ENCODE measurements around the gene MTHFD1.

Gene MTHFD1

DNA sequence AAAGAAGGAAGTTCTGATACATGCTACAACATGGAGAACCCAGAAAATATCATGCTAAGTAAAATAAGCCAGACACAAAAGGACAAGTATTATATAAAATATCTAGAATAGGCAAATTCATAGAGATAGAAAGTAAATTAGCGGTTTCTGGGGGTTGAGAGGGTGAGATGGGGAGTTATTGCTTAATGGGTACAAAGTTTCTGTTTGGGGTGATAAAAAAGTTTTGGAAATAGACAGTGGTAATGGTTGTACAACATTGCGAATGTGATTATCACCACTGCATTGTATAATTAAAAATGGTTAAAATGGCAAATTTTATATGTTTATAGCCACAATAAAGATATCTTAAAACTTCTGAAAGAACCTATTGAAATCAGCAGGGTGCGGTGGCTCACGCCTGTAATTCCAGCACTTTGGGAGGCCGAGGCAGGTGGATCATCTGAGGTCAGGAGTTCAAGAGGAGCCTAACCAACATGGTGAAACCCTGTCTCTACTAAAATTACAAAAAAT, 100.5 kb downstream of the MTHFD1 start:
- in situ Hi-C loops (cut with MboI; ENCODE audit: low sequenced_read_pairs): no loop called here

DNA sequence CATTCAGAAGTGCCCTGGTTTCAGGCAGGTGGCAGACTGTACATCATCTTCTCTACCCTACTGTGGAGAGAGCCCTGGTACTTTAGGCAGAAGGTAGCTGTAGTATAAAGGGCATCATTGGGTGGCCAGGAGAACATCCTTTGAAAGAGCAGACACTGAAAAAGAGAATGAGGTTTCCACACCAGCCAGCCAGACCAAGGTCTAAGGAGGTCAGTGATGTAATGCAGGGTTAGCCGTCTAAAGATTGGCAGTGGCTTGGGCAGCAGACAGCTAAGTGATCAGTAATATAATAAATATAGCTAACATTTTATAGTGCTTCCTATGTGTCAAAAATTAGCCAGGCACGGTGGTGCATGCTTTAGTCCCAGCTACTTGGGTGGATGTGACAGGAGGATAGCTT, 103.5 kb downstream of the MTHFD1 start:
- in situ Hi-C loops (cut with MboI; ENCODE audit: low sequenced_read_pairs): no loop called here

DNA sequence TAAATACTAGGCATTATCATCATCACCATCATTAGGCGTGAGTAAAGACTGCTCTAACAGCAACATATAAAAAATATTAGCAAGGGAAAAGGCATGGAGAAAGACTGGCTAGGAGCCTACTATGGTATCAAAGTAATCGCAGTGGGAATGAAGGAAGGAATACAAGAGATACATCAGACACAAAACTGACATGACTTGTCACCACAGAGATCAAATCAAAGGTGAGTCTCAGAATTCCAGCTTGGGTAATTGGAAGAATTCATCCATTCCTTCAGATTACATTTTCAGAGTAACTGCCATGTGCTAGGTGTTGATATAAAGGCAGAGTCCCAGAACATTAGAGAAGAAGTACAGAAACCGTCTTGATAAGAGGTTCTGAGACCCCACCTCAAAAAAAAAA, 105.3 kb downstream of the MTHFD1 start:
- in situ Hi-C loops (cut with MboI; ENCODE audit: low sequenced_read_pairs): no loop called here

DNA sequence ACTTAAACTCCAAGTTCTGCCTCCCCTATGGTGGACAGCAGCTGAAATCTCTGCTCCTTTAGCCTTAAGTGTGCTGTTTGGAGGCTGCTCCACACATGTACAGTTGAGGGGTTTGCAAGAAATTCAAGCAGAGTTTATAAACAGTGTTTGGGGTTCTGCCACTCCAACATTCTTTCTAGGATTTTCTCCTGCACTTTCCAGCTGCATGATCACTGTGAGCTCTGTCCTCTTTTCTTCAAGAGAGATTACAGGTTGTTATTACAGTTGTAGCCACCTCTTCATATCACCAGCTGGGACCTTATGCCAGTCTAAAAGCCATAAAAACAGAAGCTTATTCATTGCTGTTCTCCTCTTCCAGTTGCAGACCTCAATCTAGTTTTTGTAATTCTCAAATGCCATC, 107.1 kb downstream of the MTHFD1 start:
- in situ Hi-C loops (cut with MboI; ENCODE audit: low sequenced_read_pairs): no loop called here

DNA sequence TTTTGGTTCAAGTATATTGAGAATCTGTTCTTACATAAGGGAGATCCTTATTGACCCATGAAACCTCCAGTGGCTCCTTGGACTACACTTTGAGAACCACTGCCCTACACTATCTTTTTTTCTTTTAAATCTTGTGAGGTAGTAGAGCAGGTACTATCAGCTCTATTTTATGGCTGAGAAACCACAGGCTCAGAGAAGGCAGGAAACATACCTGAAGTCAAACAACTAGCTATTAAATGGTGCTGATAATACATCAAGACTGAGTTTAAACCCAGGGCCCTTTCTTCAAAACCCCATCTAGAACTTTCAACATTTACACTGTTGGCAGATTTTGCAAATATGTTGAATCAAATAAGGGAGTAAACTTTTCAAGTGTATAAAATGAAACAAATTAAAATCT, 108.6 kb downstream of the MTHFD1 start:
- in situ Hi-C loops (cut with MboI; ENCODE audit: low sequenced_read_pairs): no loop called here

DNA sequence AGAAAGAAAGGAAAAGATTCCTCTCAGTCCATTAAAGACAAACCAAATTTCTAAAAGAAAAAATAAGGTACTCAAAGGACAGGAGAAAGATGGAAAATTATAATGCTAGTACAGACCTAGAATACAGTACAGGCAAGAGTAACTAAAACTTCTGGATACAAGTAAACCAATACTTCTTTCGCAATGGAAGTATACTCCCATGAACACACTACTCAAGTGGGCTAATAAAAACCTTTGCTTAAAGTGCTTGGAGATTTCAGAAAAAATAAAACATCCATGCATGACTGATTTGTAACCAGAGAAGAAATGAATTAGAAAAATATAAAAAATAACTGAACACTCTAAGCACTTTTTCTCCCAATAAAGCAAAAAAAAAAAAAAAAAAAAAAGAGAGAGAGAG, 111.9 kb downstream of the MTHFD1 start:
- in situ Hi-C loops (cut with MboI; ENCODE audit: low sequenced_read_pairs): no loop called here

DNA sequence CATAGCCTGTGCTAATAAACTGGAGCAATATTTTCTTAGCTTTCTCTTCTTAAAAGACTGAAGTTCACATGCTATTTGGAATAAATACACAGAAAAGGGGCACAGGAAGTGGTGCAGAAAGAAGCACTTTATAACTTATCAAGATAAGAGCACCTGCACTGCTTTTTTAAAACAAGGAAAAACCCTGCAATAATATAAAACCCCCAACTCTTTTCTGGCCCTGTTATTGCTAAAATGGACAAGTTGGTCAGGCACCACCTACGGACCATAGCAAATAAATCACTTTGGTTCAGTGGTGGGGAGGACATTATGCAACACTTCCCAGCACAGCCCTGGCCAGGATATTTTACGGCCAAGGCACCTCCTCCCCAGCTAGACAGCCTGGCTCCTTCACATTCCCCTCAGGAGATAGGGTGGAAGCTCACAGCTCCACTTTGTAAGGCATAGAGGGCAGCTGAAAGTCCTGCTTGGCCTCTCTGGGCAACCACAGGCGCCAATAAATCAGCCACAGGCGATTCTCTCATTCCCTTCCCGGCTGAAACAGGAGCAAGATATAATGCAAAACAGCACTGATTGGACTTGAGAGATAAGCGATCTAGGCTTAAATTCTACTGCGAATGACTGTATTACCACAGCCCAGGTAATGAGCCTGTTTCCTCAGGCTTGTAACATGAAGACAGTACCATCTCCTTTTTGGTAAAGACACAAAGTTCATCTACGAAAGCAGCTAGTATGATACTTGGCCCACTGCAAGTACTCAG, 113.4 kb downstream of the MTHFD1 start:
- in situ Hi-C loops (cut with MboI; ENCODE audit: low sequenced_read_pairs): no loop called here

DNA sequence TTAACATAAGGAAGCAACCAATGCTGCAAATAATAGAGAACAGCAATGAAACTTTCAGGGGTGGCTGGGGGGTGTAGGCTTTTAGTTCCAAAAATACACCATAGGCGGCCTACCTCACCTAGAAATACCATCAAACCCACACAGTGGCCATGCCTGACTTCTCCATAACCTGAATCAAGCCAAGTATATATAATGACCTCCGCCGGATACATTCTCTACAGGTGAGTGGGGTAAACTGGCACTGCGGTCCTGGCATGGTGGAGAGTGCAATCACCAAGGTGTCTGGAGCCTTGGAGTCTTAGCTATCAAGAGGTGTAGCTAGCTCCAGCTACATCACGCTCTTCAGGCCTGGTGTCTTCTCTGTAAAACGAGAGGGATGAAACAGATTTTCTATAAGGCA, 114.3 kb downstream of the MTHFD1 start:
- in situ Hi-C loops (cut with MboI; ENCODE audit: low sequenced_read_pairs): no loop called here

DNA sequence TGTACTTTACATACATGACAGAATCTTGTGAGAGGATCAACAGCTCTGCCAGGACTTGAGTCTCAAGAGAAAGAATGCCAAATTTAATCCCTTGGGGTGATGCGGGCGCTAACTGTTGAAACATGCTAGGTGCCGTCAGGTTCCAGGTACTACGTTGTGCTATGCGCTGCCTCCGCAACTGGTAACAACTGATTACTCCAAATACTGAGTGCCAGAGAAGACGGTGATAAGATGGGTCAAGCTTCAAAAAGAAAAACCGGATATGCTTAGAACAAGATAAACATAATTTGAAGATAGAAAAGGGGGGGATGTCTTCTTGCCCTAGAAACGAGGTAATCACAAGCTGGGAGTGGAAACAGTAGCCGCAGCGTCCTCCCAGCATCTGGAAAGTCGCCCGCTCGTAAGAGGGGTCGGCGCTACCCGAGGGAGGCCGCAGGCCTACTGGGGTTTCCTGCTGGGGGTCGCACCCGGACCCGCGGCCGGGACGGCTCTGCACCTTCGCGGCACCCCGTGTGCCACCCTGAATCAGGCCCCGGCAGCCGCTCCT, 114.8 kb downstream of the MTHFD1 start:
- in situ Hi-C loops (cut with MboI; ENCODE audit: low sequenced_read_pairs): no loop called here

DNA sequence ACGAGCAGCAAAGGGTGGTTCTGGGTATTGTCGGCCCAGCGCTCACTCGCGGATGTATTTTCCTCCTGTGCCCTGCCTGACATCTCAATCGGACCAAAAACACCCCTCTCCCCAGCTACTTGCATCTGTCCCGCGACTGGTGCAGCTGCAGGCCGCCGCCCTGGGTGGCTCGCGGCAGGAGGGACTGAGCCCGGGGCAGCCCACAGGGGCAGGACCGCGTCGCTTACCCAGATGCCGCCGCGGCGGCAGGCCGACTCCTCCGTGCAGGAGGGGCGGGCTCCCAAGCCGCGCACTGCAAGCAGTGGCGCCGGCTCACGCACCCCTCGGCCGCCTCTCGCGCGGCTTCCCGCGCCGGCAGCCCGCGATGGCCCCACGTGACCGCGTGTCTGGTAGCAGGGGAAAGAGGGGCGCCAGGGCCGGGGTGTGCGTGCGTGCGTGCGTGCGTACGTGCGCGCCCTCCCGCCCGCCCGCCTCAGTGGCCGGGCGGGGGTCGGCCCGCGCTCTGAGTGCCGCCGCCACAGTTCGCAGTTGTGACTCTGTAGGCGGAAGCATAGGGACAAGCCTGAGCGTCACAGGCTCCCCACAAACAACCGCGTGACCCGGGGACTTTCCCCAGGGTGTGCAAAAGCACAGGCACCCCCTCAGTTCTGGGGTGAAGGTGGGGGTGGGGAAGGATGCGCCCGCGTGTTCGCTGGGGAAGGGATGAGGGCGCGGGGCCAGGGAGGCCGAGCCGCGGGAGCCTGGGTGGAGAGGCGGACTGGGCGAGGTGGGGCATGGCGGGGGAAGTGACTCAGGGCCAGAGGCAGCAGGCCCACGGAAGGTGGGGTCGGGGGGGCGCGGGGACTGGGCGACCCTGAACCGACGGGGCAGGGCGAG, 115.5 kb downstream of the MTHFD1 start, which contains the start of gene ZBTB25:
ZBTB25 (minus strand) TSS at position 405 of the 876 bp plus-strand sequence. CDS start 13,305 bp downstream, outside the sequence.
- in situ Hi-C loops (cut with MboI; ENCODE audit: low sequenced_read_pairs): no loop called here

DNA sequence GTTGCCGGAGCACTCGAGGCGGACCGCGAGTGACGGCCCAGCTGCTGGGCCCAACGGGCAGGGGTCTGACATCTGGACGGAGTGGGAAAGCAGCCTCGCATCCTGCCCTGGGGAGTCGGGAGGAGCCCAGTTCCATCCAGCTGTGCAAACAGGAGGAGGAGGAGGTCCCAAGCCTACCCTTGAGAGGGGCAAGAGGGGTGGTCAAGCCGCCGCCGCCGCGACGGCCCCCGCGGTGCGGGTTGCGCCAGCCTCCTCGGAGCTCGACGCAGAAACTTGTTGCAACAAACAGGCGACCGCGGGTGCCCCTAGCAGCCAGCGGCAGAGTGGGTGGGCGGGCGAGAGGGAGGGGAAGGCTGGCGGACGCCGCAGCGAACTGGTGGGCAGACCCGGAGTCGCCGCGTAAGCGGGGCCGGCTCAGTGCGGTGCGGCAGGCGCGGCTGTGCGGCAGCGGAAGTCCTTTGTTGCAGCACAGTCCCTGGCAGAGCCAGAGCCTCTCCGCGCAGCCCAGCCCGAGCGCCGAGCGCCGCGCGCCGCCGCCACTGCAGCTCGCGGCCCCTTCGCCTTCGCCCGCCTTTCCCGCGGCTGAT, 116.2 kb downstream of the MTHFD1 start, which contains the start of gene ZBTB1:
ZBTB1 (plus strand) TSS at position 461 of the 587 bp plus-strand sequence. CDS start 16,735 bp downstream, outside the sequence.
- in situ Hi-C loops (cut with MboI; ENCODE audit: low sequenced_read_pairs): no loop called here

DNA sequence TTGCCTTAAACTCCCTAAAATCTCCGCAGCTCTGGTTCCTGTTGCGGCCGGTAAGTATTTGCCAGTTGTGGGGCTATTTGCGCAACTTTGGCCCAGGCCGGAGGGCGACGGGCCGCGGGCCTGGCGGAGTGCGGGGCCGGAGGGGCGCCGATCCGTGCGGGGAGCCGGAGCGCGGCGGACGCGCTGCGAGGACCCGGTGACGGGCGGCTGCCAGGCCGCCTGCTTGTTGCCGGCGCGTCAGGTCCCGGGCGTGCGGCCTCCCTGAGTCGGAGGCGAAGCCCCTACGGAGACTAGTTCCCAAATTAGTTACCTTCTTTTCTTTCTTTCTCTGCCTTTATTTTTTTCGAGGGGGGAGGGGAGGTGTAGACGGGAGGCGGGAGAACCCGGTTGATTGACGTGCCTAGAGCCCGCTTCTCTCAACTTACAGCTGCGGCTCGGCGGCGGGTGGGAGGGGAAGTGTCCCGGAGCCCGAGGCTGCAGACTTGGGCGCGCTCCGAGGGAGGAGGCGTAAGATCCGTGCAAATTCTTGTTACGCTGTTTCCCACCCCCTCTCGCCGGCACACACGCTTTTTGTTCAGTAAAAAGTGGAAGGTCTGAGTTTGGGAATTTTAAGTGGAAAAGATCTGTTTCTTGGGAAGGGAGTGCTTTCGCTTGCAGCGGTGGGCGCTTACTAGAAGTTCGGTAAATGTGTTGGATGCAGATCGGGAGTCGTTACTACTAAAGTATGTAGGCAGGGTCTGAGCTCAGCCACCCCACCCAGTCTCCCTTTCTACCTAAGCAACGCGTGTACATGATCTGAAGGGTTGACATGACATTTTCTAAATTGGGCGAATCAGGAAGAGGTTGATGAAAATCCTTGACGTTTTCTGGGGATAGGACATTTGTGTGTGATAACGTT, 117.0 kb downstream of the MTHFD1 start:
- in situ Hi-C loops (cut with MboI; ENCODE audit: low sequenced_read_pairs): no loop called here

DNA sequence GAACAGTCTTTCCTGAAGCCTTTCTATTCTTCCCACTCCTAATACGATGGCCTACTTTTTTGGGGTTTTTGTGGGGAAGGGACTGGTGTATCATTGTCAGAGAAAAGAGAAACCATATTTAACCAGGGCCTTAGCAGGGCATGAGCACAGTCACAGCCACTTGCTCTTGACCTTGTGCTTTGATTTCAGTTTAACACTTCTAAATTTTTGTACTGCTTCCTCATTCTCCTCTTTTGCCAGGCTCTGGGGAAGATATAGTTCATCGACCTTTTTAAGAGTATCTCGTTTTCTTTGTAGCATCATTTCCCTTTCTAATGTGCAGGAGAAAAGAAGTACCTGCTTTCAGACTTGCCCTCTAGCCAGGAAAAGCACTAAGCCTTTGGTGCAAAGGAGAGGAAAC, 118.6 kb downstream of the MTHFD1 start:
- in situ Hi-C loops (cut with MboI; ENCODE audit: low sequenced_read_pairs): no loop called here

DNA sequence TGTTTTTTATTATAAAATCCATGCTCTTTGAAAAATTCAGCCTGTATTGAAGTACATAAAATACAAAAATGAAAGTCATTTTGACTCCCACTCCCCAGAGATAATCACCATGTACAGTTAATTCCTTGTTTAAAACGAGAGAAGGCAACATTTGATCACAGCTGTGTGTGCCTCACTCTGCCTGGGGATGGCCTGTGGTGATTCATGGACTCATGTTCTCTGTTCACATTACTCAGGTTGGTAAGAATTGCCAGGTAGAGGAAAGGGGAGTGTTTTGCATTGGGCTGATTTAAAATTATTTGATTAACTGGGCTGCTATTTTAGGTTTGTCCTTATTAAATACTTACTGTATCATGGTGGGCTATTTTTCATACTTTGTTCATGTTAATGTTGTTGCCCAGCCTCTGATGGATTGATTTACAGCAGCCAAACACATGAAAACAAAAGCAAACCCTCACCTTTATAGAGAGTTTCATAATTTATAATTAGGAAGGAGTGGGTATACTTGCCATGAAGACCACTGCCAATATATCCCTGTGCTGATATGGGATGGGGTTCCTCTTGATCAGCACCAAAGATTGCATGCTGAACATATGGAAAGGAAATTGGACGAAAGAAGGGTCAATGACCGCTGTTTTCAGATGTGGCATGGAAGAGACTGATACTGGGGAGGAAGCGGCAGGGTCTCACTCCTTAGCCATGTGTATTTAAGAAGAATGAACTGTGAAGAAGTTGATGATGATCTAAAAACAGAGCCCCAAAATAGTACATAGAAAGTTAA, 119.4 kb downstream of the MTHFD1 start:
- in situ Hi-C loops (cut with MboI; ENCODE audit: low sequenced_read_pairs): no loop called here

DNA sequence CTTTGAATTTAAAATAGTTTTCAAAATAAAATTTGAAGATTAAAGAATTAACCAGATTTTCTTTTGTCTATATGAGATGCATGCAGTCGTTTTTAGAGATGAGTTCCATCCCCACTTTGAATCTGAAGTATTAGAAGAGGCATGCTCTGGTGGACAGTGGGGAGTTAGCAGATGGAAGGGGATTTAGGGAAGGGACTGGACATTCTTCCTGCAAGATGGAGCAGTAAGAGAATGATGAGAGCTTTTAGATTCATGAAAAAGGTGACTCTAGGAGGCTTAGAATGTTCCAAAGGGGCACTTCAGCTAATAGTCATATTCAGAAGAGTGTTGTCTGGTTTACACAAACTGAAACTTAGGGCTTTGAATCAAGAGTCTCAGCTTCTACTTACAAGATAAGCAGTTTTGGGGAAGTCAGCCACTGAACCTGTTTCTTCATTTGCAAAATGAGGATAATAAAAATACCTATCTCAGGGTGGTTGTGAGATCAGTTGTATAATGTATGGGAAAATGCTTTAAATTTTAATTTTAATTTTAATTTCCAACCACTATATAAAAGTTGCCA, 120.1 kb downstream of the MTHFD1 start:
- in situ Hi-C loops (cut with MboI; ENCODE audit: low sequenced_read_pairs): no loop called here

DNA sequence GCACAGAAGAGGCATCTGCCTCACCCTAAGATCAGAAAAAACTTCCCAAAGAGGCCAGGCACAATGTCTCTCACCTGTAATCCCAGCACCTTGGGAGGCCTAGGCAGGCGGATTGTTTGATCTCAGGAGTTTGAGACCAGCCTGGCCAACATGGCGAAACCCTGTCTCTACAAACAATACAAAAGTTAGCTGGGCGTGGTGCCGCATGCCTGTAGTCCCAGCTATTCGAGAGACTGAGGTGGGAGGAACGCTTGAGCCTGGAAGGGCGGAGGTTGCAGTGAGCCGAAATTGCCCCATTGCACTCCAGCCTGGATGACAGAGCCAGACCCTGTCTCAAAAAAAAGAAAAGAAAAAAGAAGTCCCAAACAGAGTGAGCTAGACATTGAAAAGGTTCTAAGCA, 120.9 kb downstream of the MTHFD1 start:
- in situ Hi-C loops (cut with MboI; ENCODE audit: low sequenced_read_pairs): no loop called here

Data from HL-60/S4 (cell line).